Mammary epithelial cell (primary cell): ENCODE measurements around the gene HOXA7.

Source experiments
- EZH2 ChIP-seq: IDR thresholded peaks from 2 replicates; pipeline ENCODE4 v1.6.1; 2012; ENCODE audit warnings: low read length, inconsistent platforms, borderline replicate concordance
- TF ChIP-seq, protein P1 (sequence below), 2 donors: IDR thresholded peaks in 1 of 2; conservative IDR thresholded peaks in 1 of 2; 2 replicates each; pipeline ENCODE4 v1.5.1; 2011 to 2012; ENCODE audit warnings: inconsistent platforms in 2 of 2, low read length in 2 of 2, mild to moderate bottlenecking in 2 of 2, control low read depth in 1 of 2, low read depth in 1 of 2; ENCODE audit not compliant: insufficient read depth in 1 of 2; ENCODE audit errors: extremely low read depth in 1 of 2

DNA sequence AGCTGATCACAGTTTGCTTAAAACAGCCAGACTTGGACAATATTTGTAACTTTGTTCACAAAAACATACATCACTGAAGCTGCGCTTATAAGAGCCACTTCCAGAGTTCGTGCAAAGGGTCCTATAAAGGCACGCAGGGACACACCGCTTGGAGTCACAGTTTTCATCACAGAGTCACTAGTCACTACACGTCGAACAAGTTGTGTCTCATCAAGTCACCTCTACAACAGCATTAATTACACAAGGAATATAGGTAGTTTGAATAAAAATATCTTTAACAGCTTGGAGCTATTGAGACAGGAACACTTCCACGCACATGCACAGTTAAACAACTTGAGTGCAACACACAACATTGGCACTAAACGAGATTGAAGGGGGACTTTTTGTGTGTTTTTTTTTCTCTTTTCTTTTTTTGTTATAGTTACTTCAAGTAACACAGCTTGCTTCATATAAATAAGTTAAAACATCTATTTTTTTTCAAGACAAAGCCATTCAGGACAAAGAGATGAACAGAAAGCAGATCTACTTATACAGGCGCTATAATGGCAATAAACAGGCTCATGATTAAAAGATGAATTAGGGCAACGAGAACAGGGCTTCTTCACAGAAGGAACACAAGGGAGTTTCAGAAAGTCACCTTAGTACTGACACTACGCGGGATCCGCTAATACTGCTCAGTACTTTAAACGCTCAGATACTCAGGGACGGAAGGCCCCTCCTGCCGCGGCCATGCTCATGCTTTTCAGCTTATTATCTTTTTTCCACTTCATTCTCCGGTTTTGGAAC lies 15.1 kb downstream of the HOXA7 start:
- TF ChIP-seq, protein P1, sequence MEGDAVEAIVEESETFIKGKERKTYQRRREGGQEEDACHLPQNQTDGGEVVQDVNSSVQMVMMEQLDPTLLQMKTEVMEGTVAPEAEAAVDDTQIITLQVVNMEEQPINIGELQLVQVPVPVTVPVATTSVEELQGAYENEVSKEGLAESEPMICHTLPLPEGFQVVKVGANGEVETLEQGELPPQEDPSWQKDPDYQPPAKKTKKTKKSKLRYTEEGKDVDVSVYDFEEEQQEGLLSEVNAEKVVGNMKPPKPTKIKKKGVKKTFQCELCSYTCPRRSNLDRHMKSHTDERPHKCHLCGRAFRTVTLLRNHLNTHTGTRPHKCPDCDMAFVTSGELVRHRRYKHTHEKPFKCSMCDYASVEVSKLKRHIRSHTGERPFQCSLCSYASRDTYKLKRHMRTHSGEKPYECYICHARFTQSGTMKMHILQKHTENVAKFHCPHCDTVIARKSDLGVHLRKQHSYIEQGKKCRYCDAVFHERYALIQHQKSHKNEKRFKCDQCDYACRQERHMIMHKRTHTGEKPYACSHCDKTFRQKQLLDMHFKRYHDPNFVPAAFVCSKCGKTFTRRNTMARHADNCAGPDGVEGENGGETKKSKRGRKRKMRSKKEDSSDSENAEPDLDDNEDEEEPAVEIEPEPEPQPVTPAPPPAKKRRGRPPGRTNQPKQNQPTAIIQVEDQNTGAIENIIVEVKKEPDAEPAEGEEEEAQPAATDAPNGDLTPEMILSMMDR (conservative IDR thresholded peaks at IDR 0.05 in 1 of 2, IDR thresholded peaks at IDR 0.05 in 1 of 2; ENCODE audit: extremely low read depth in 1 of 2, insufficient read depth in 1 of 2, low read depth in 1 of 2, low read length in 2 of 2), result no peak
- TF ChIP-seq EZH2, result no peak
